ENCODE measurements around the gene BAIAP2. TPM values are rescaled to one million over a fixed set of nuclear protein-coding genes. Genes with fewer than 3 reads are reported as not detected.

Gene BAIAP2
- total and polyA plus RNA-seq, 2 of the 13 experiments (the other 11 are each of a cell fraction or from before 2014, with no cell fraction given), result 22.5 to 24.0 TPM

GRCh38 chr17:81037026-81037797 lies 2.3 kb downstream of the BAIAP2 start (continued):
- TF ChIP-seq TFAP4 (IDR thresholded peaks at IDR 0.05; ENCODE audit: borderline replicate concordance, low read depth) (peak; percentile 90), ZNF556 (CRISPR knock-in tag; IDR thresholded peaks at IDR 0.05; ENCODE audit: borderline replicate concordance) (no peak), RORA (CRISPR knock-in tag; IDR thresholded peaks at IDR 0.05) (no peak), ERF (CRISPR knock-in tag; IDR thresholded peaks at IDR 0.05) (0 out of 2 replicates have a peak, but pooled peaks have one; percentile 15), ZBTB33 (CRISPR knock-in tag; IDR thresholded peaks at IDR 0.05) (peak; percentile 99), GATAD1 (CRISPR knock-in tag; IDR thresholded peaks at IDR 0.05) (0 out of 2 replicates have a peak, but pooled peaks have one; percentile 14), TRAFD1 (CRISPR knock-in tag; IDR thresholded peaks at IDR 0.05; ENCODE audit: borderline replicate concordance) (peak; percentile 56; the same call in 1 of the 2 replicates), SAP130 (CRISPR knock-in tag; IDR thresholded peaks at IDR 0.05; ENCODE audit: low read depth) (peak; percentile 31; the same call in 1 of the 2 replicates), ZNF562 (CRISPR knock-in tag; IDR thresholded peaks at IDR 0.05; ENCODE audit: borderline replicate concordance) (no peak), ZNF781 (CRISPR knock-in tag; IDR thresholded peaks at IDR 0.05; ENCODE audit: borderline replicate concordance, not compliant biosample characterization) (no peak), FOXA1 (IDR thresholded peaks at IDR 0.05) (no peak), FOXA1 (CRISPR knock-in tag; IDR thresholded peaks at IDR 0.05) (peak; percentile 3; the same call in 1 of the 2 replicates), ZNF576 (CRISPR knock-in tag; IDR thresholded peaks at IDR 0.05) (no peak), POGK (CRISPR knock-in tag; conservative IDR thresholded peaks at IDR 0.05) (no peak), BCL6 (CRISPR knock-in tag; IDR thresholded peaks at IDR 0.05) (0 out of 2 replicates have a peak, but pooled peaks have one; percentile 16), SUZ12 (IDR thresholded peaks at IDR 0.05; ENCODE audit: low read depth, low read length) (no peak), YEATS4 (CRISPR knock-in tag; IDR thresholded peaks at IDR 0.05; ENCODE audit: borderline replicate concordance) (no peak), ZNF577 (CRISPR knock-in tag; IDR thresholded peaks at IDR 0.05; ENCODE audit: borderline replicate concordance, low read depth) (no peak), WIZ (CRISPR knock-in tag; IDR thresholded peaks at IDR 0.05) (peak; percentile 63; the same call in 1 of the 2 replicates), GABPB1 (CRISPR knock-in tag; IDR thresholded peaks at IDR 0.05) (peak; percentile 37; the same call in 1 of the 2 replicates), ZFY (CRISPR knock-in tag; IDR thresholded peaks at IDR 0.05) (no peak), AGO2 (optimal IDR thresholded peaks at IDR 0.05; ENCODE audit: low read depth, low read length) (peak; percentile 27), ZFP36L2 (CRISPR knock-in tag; IDR thresholded peaks at IDR 0.05) (no peak), ZNF256 (CRISPR knock-in tag; conservative IDR thresholded peaks at IDR 0.05) (no peak)
